HepG2 (cell line): ENCODE measurements around the gene KIAA1755. TPM values are rescaled to one million over a fixed set of nuclear protein-coding genes. Genes with fewer than 3 reads are reported as not detected.

Experiments used
- ATAC-seq: fragments of 200-7000 bp; cut with Tn5 transposase; 3 replicates; pipeline ENCODE4 v1.9.1; 2020; ENCODE audit warnings: mild to moderate bottlenecking, moderate library complexity
- BruUV-seq: library from RNA; stranded (reverse); fragments of 400-500 nt; replicated peaks from 2 replicates; lab custom pipeline; 2021; lab: Mats Ljungman, UMichigan
- CTCF ChIA-PET: fragments of 300-600 bp; formaldehyde crosslinking; extraction: SDS; loops from one replicate; lab custom pipeline; 2021; ENCODE audit warnings: low total read pairs, inconsistent platforms, low intra/inter-chr PET ratio; lab: Yijun Ruan, JAX
- POLR2A ChIA-PET: fragments of 350-600 bp; sonication (Branson Sonifier 250); formaldehyde crosslinking; loops from one replicate; lab custom pipeline; 2020; ENCODE audit warnings: antibody characterized with exemption, inconsistent platforms; lab: Yijun Ruan, JAX
- DNase-seq: peaks from one replicate; pipeline ENCODE4 v3.0.0-alpha.2; 2015; ENCODE audit warnings: low spot score
- FAIRE-seq: peaks from 3 replicates; lab custom pipeline; 2011; peaks lifted over from hg19 to GRCh38; lab: Jason Lieb, UNC
- H2AFZ ChIP-seq: one replicate; pipeline ENCODE4 v1.6.1; 2011; ENCODE audit warnings: low read length, inconsistent platforms
- H3K27ac ChIP-seq: fragments of 300-600 bp; 3 replicates; pipeline ENCODE4 v1.8.0; 2011; ENCODE audit warnings: mixed run types, mild to moderate bottlenecking, mixed read lengths, low read length, inconsistent platforms; ENCODE audit not compliant: insufficient read depth; ENCODE audit errors: extremely low read length
- H3K27me3 ChIP-seq, 2 experiments: fragments of 200-600 bp in 1 of 2; 2 replicates in 1 of 2; 3 replicates in 1 of 2; pipeline versions ENCODE4 v1.6.0 to v1.8.0; 2011; ENCODE audit warnings: low read length in 2 of 2, mild to moderate bottlenecking in 2 of 2, moderate library complexity in 2 of 2, inconsistent platforms in 1 of 2; ENCODE audit not compliant: insufficient read depth in 2 of 2, control insufficient read depth in 1 of 2
- H3K36me3 ChIP-seq, 2 experiments: fragments of 200-600 bp in 1 of 2; replicated peaks in 1 of 2; 2 replicates in 1 of 2; 3 replicates in 1 of 2; pipeline versions ENCODE4 v1.5.1 to v1.8.0; 2011; ENCODE audit warnings: low read length in 2 of 2, inconsistent platforms in 1 of 2; ENCODE audit not compliant: insufficient read depth in 2 of 2, control insufficient read depth in 1 of 2
- H3K4me1 ChIP-seq: 2 replicates; pipeline ENCODE4 v1.5.1; 2012; ENCODE audit warnings: low read length, inconsistent platforms; ENCODE audit not compliant: insufficient read depth
- H3K4me2 ChIP-seq: 2 replicates; pipeline ENCODE4 v1.6.0; 2011; ENCODE audit warnings: low read depth, low read length, inconsistent platforms
- H3K4me3 ChIP-seq, 3 experiments: fragments of 200-600 bp in 1 of 3; sonication (generic), shearing (Covaris generic) in 1 of 3; replicated peaks in 1 of 3; 2 replicates each; pipeline ENCODE4 v1.5.1; 2011 to 2016; ENCODE audit warnings: low read length in 3 of 3, inconsistent platforms in 2 of 3, low read depth in 2 of 3, mild to moderate bottlenecking in 2 of 3, control low read depth in 1 of 3, mixed read lengths in 1 of 3; ENCODE audit not compliant: insufficient read depth in 1 of 3
- H3K79me2 ChIP-seq: one replicate; pipeline ENCODE4 v1.6.1; 2011; ENCODE audit warnings: low read length, inconsistent platforms; ENCODE audit not compliant: insufficient read depth
- H3K9ac ChIP-seq: 2 replicates; pipeline ENCODE4 v1.6.0; 2011; ENCODE audit warnings: mild to moderate bottlenecking, low read depth, low read length, inconsistent platforms; ENCODE audit not compliant: insufficient read depth
- H3K9me3 ChIP-seq: 2 replicates; pipeline ENCODE4 v1.5.1; 2012; ENCODE audit warnings: mild to moderate bottlenecking, low read length
- H4K20me1 ChIP-seq: 2 replicates; pipeline ENCODE4 v1.6.0; 2011; ENCODE audit warnings: inconsistent platforms, mild to moderate bottlenecking, low read length, moderate library complexity; ENCODE audit not compliant: insufficient read depth
- HHEX ChIP-seq: IDR thresholded peaks from 2 replicates; pipeline ENCODE4 v1.6.1; 2016; ENCODE audit warnings: control low read depth
- KMT2A ChIP-seq: sonication (generic); formaldehyde crosslinking; IDR thresholded peaks from 2 replicates; pipeline ENCODE4 v1.4.0; 2020; ENCODE audit warnings: missing genetic modification reagents
- NFIB ChIP-seq: sonication (generic); formaldehyde crosslinking; IDR thresholded peaks from 2 replicates; pipeline ENCODE4 v1.9.0; 2021; ENCODE audit warnings: missing genetic modification reagents, mild to moderate bottlenecking, borderline replicate concordance
- SNAI1 ChIP-seq: sonication (generic); formaldehyde crosslinking; IDR thresholded peaks from 2 replicates; pipeline ENCODE4 v1.5.0; 2020; ENCODE audit warnings: mild to moderate bottlenecking, missing genetic modification reagents, borderline replicate concordance
- SUZ12 ChIP-seq: fragments of 150-350 bp; IDR thresholded peaks from 2 replicates; pipeline ENCODE4 v1.6.1; 2014; ENCODE audit warnings: low read depth, low read length
- TBL1XR1 ChIP-seq: fragments of 150-350 bp; IDR thresholded peaks from 2 replicates; pipeline ENCODE4 v1.6.1; 2014; ENCODE audit warnings: borderline replicate concordance, low read length; ENCODE audit not compliant: partially characterized antibody
- ZFAT ChIP-seq: sonication (generic); formaldehyde crosslinking; conservative IDR thresholded peaks from 2 replicates; pipeline ENCODE4 v1.8.1; 2023; ENCODE audit warnings: missing genetic modification reagents, inconsistent platforms
- ZFP82 ChIP-seq: sonication (generic); formaldehyde crosslinking; IDR thresholded peaks from 2 replicates; pipeline ENCODE4 v1.5.1; 2020; ENCODE audit warnings: mild to moderate bottlenecking, missing genetic modification reagents, borderline replicate concordance
- ZNF354B ChIP-seq: sonication (generic); formaldehyde crosslinking; IDR thresholded peaks from 2 replicates; pipeline ENCODE4 v1.8.0; 2022; ENCODE audit warnings: mild to moderate bottlenecking, missing genetic modification reagents
- ZNF446 ChIP-seq: sonication (generic); formaldehyde crosslinking; IDR thresholded peaks from 2 replicates; pipeline ENCODE4 v1.5.0; 2020; ENCODE audit warnings: mild to moderate bottlenecking, missing genetic modification reagents
- ZNF879 ChIP-seq: sonication (generic); formaldehyde crosslinking; IDR thresholded peaks from 2 replicates; pipeline ENCODE4 v1.8.1; 2023; ENCODE audit warnings: missing genetic modification reagents
- ZSCAN31 ChIP-seq: sonication (generic); formaldehyde crosslinking; IDR thresholded peaks from 2 replicates; pipeline ENCODE4 v1.5.0; 2020; ENCODE audit warnings: low read depth, mild to moderate bottlenecking, missing genetic modification reagents
- WGBS: methylation state at CpG from one replicate; pipeline ENCODE4 v1.1.6; 2017; ENCODE audit warnings: low lambda C conversion rate; 5-methylcytosine and 5-hydroxymethylcytosine counted together
- in situ Hi-C: cut with HindIII; loops from 2 replicates; pipeline ENCODE4 v1.10.0; 2017; ENCODE audit warnings: low pct_unique_long_range_greater_than_20kb; ENCODE audit not compliant: extremely low pct_ligation_motif_present
- intact Hi-C: fragments of 100-400 bp; cut with micrococcal nuclease; formaldehyde crosslinking; loops from one replicate; pipeline ENCODE4 v1.10.0; 2022; ENCODE audit not compliant: unreplicated experiment
- polyA plus RNA-seq, 8 experiments: library from polyadenylated mRNA; depleted of rRNA in 3 of 8; stranded (reverse) in 7 of 8; unstranded in 1 of 8; fragments of >200 nt; fragmentation: Illumina TruSeq in 4 of 8; extraction: Trizol in 4 of 8; gene quantifications; 2 replicates each; pipeline versions ENCODE4 v1.2.1 to v1.2.3, GENCODE V29; 2011 to 2016; ENCODE audit warnings: low read depth in 4 of 8, missing spikeins in 1 of 8, mixed read lengths in 1 of 8; ENCODE audit not compliant: insufficient read depth in 1 of 8
- total RNA-seq, 5 experiments: library from RNA; depleted of rRNA; stranded (reverse); fragments of >200 nt; fragmentation: Illumina TruSeq; extraction: Trizol; gene quantifications; 2 replicates each; pipeline ENCODE4 v1.2.3, GENCODE V29; 2016; ENCODE audit warnings: low read depth in 1 of 5
- TF ChIP-seq, protein P1 (sequence below): sonication (generic); formaldehyde crosslinking; IDR thresholded peaks from 2 replicates; pipeline ENCODE4 v1.4.0; 2020; ENCODE audit warnings: missing genetic modification reagents
- TF ChIP-seq, protein P2 (sequence below): sonication (generic); formaldehyde crosslinking; conservative IDR thresholded peaks from 2 replicates; pipeline ENCODE4 v1.4.0; 2020; ENCODE audit warnings: missing genetic modification reagents
- TF ChIP-seq, protein P3 (sequence below): sonication (generic); formaldehyde crosslinking; IDR thresholded peaks from 2 replicates; pipeline ENCODE4 v1.9.0; 2021; ENCODE audit warnings: mild to moderate bottlenecking, missing genetic modification reagents
- TF ChIP-seq, protein P4 (sequence below): IDR thresholded peaks from 2 replicates; pipeline ENCODE4 v1.6.1; 2016

Gene KIAA1755
- total and polyA plus RNA-seq, 2 of the 13 experiments (the other 11 are each of a cell fraction or from before 2014, with no cell fraction given): 0.04 TPM; not detected in 1

DNA sequence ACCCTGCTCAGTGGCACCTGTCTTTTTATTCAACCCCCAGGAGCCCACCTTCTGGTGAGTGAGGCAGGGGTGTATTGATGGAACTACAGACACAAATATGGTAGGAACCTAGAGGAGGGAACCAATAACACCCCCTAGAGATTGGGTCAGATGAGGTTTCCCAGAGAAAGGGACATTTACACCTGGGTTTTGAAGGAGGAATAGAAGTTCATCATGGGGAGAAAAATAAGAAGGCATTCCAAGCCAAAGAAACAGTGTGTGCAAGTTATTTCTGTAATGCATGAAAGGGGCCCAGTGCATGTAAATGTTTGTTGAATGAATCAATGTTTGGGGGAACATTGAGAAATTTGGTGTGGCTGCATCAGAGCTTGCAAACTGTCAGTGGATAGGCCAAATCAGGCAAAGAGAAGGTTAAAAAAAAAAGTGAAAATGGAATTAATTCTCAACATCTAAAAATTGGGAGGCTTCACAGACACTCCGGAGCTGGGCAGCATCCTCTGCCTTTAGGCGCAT is 11.1 kb upstream of the KIAA1755 start:
- WGBS: 95% methylated on average over 2 of the region's 2 CpGs
- H2AFZ ChIP-seq: no peak overlapping the region
- H3K4me3 ChIP-seq: no peak overlapping the region
- peaks cover 1 to 6% of the 10 kb centered on the region in 2 experiments; a peak in 1 of 5 replicates for H3K27me3 ChIP-seq
- H3K79me2 ChIP-seq: no peaks in the 10 kb centered on the region
- no peak for DNase-seq
- H4K20me1 ChIP-seq: no peaks in the 10 kb centered on the region
- no peak overlapping the region for H3K4me2 ChIP-seq
- no peaks in the 10 kb centered on the region for H3K36me3 ChIP-seq
- BruUV-seq: no TSS peak
- H3K9me3 ChIP-seq: no peaks in the 10 kb centered on the region
- no peak for FAIRE-seq
- in situ Hi-C loops (no loop called here), intact Hi-C loops (no loop called here)
- no peak for ATAC-seq
- ChIA-PET CTCF (no interaction called here), POLR2A (no interaction called here)
- no peaks in the 10 kb centered on the region for H3K4me1 ChIP-seq
- H3K27ac ChIP-seq: no peak overlapping the region
- H3K9ac ChIP-seq: no peak overlapping the region
- TF ChIP-seq ZNF879 (CRISPR knock-in tag) (no peak), NFIB (no peak), SNAI1 (CRISPR knock-in tag) (no peak), KMT2A (CRISPR knock-in tag) (no peak), TBL1XR1 (no peak), HHEX (CRISPR knock-in tag) (no peak), ZFAT (CRISPR knock-in tag) (no peak), ZNF446 (CRISPR knock-in tag) (no peak), SUZ12 (no peak), ZSCAN31 (CRISPR knock-in tag) (no peak), ZFP82 (CRISPR knock-in tag) (no peak), ZNF354B (no peak)
- TF ChIP-seq, protein P1, sequence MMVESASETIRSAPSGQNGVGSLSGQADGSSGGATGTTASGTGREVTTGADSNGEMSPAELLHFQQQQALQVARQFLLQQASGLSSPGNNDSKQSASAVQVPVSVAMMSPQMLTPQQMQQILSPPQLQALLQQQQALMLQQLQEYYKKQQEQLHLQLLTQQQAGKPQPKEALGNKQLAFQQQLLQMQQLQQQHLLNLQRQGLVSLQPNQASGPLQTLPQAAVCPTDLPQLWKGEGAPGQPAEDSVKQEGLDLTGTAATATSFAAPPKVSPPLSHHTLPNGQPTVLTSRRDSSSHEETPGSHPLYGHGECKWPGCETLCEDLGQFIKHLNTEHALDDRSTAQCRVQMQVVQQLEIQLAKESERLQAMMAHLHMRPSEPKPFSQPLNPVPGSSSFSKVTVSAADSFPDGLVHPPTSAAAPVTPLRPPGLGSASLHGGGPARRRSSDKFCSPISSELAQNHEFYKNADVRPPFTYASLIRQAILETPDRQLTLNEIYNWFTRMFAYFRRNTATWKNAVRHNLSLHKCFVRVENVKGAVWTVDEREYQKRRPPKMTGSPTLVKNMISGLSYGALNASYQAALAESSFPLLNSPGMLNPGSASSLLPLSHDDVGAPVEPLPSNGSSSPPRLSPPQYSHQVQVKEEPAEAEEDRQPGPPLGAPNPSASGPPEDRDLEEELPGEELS (CRISPR knock-in tag): no peak
- TF ChIP-seq, protein P2, sequence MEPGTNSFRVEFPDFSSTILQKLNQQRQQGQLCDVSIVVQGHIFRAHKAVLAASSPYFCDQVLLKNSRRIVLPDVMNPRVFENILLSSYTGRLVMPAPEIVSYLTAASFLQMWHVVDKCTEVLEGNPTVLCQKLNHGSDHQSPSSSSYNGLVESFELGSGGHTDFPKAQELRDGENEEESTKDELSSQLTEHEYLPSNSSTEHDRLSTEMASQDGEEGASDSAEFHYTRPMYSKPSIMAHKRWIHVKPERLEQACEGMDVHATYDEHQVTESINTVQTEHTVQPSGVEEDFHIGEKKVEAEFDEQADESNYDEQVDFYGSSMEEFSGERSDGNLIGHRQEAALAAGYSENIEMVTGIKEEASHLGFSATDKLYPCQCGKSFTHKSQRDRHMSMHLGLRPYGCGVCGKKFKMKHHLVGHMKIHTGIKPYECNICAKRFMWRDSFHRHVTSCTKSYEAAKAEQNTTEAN: no peak
- TF ChIP-seq, protein P3, sequence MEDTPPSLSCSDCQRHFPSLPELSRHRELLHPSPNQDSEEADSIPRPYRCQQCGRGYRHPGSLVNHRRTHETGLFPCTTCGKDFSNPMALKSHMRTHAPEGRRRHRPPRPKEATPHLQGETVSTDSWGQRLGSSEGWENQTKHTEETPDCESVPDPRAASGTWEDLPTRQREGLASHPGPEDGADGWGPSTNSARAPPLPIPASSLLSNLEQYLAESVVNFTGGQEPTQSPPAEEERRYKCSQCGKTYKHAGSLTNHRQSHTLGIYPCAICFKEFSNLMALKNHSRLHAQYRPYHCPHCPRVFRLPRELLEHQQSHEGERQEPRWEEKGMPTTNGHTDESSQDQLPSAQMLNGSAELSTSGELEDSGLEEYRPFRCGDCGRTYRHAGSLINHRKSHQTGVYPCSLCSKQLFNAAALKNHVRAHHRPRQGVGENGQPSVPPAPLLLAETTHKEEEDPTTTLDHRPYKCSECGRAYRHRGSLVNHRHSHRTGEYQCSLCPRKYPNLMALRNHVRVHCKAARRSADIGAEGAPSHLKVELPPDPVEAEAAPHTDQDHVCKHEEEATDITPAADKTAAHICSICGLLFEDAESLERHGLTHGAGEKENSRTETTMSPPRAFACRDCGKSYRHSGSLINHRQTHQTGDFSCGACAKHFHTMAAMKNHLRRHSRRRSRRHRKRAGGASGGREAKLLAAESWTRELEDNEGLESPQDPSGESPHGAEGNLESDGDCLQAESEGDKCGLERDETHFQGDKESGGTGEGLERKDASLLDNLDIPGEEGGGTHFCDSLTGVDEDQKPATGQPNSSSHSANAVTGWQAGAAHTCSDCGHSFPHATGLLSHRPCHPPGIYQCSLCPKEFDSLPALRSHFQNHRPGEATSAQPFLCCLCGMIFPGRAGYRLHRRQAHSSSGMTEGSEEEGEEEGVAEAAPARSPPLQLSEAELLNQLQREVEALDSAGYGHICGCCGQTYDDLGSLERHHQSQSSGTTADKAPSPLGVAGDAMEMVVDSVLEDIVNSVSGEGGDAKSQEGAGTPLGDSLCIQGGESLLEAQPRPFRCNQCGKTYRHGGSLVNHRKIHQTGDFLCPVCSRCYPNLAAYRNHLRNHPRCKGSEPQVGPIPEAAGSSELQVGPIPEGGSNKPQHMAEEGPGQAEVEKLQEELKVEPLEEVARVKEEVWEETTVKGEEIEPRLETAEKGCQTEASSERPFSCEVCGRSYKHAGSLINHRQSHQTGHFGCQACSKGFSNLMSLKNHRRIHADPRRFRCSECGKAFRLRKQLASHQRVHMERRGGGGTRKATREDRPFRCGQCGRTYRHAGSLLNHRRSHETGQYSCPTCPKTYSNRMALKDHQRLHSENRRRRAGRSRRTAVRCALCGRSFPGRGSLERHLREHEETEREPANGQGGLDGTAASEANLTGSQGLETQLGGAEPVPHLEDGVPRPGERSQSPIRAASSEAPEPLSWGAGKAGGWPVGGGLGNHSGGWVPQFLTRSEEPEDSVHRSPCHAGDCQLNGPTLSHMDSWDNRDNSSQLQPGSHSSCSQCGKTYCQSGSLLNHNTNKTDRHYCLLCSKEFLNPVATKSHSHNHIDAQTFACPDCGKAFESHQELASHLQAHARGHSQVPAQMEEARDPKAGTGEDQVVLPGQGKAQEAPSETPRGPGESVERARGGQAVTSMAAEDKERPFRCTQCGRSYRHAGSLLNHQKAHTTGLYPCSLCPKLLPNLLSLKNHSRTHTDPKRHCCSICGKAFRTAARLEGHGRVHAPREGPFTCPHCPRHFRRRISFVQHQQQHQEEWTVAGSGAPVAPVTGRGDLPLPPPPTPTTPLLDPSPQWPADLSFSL (CRISPR knock-in tag): no peak
- TF ChIP-seq, protein P4, sequence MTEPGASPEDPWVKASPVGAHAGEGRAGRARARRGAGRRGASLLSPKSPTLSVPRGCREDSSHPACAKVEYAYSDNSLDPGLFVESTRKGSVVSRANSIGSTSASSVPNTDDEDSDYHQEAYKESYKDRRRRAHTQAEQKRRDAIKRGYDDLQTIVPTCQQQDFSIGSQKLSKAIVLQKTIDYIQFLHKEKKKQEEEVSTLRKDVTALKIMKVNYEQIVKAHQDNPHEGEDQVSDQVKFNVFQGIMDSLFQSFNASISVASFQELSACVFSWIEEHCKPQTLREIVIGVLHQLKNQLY (CRISPR knock-in tag): no peak
